OCI-LY7 (cell line): ENCODE measurements around the gene RCOR1. TPM values are rescaled to one million over a fixed set of nuclear protein-coding genes. Genes with fewer than 3 reads are reported as not detected.

Experiments
- BruUV-seq: library from RNA; stranded (reverse); fragments of 400-500 nt; replicated peaks from 2 replicates; lab custom pipeline; 2021; lab: Mats Ljungman, UMichigan
- CTCF ChIA-PET: fragments of 300-600 bp; sonication (Branson Sonifier 250); formaldehyde crosslinking; loops from one replicate; lab custom pipeline; 2022; ENCODE audit warnings: antibody characterized with exemption; ENCODE audit not compliant: unreplicated experiment; lab: Charles Lee
- POLR2A ChIA-PET: fragments of 300-600 bp; sonication (Branson Sonifier 250); formaldehyde crosslinking; loops from one replicate; lab custom pipeline; 2022; ENCODE audit warnings: antibody characterized with exemption; lab: Charles Lee
- DNase-seq: peaks from one replicate; pipeline ENCODE4 v3.0.0-alpha.2; 2015; ENCODE audit warnings: low spot score
- H2AFZ ChIP-seq: fragments of 200-600 bp; sonication (generic), shearing (Covaris generic); 2 replicates; pipeline ENCODE4 v1.6.1; 2014; ENCODE audit warnings: mild to moderate bottlenecking, antibody characterized with exemption, low read length, moderate library complexity
- H3K27ac ChIP-seq: fragments of 200-600 bp; sonication (generic); 2 replicates; pipeline ENCODE4 v1.5.1; 2014; ENCODE audit warnings: mixed run types, low read depth, mild to moderate bottlenecking, moderate library complexity, low read length, inconsistent platforms; ENCODE audit not compliant: poor library complexity, severe bottlenecking
- H3K36me3 ChIP-seq: fragments of 200-600 bp; sonication (generic); 2 replicates; pipeline ENCODE4 v1.6.1; 2014; ENCODE audit warnings: mild to moderate bottlenecking, antibody characterized with exemption, low read length, moderate library complexity, mixed read lengths; ENCODE audit not compliant: insufficient read depth
- H3K4me1 ChIP-seq: fragments of 200-600 bp; sonication (generic); 2 replicates; pipeline ENCODE4 v1.5.1; 2014; ENCODE audit warnings: mild to moderate bottlenecking, low read length; ENCODE audit not compliant: insufficient read depth, poor library complexity, severe bottlenecking
- H3K4me2 ChIP-seq: fragments of 200-600 bp; sonication (generic); 2 replicates; pipeline ENCODE4 v1.6.1; 2014; ENCODE audit warnings: mild to moderate bottlenecking, low read length
- H3K4me3 ChIP-seq: fragments of 200-600 bp; sonication (generic); 2 replicates; pipeline ENCODE4 v1.5.1; 2014; ENCODE audit warnings: mild to moderate bottlenecking, low read depth, low read length; ENCODE audit not compliant: poor library complexity, severe bottlenecking
- H3K79me2 ChIP-seq: fragments of 200-600 bp; sonication (generic); 2 replicates; pipeline ENCODE4 v1.6.1; 2016; ENCODE audit warnings: low read depth, mild to moderate bottlenecking, low read length, moderate library complexity, mixed read lengths; ENCODE audit not compliant: insufficient read depth
- H3K9me2 ChIP-seq: fragments of 200-600 bp; sonication (generic); 2 replicates; pipeline ENCODE4 v1.6.1; 2016; ENCODE audit warnings: mild to moderate bottlenecking, low read length, mixed read lengths; ENCODE audit not compliant: insufficient read depth
- H3K9me3 ChIP-seq: fragments of 200-600 bp; sonication (generic); 2 replicates; pipeline ENCODE4 v1.6.1; 2014; ENCODE audit warnings: mild to moderate bottlenecking, mixed run types, low read length, mixed read lengths
- H4K20me1 ChIP-seq: fragments of 200-600 bp; sonication (generic); 2 replicates; pipeline ENCODE4 v1.6.1; 2014; ENCODE audit warnings: mild to moderate bottlenecking, antibody characterized with exemption, low read length, moderate library complexity, mixed read lengths; ENCODE audit not compliant: insufficient read depth
- CTCF ChIP-seq: fragments of 200-600 bp; sonication (generic); conservative IDR thresholded peaks from 2 replicates; pipeline ENCODE4 v1.5.1; 2014; ENCODE audit warnings: mild to moderate bottlenecking, antibody characterized with exemption, low read length, moderate library complexity, mixed read lengths
- EZH2phosphoT487 ChIP-seq: fragments of 200-600 bp; sonication (generic); IDR thresholded peaks from 2 replicates; pipeline ENCODE4 v1.6.1; 2018; ENCODE audit warnings: low read depth, borderline replicate concordance, mild to moderate bottlenecking, mixed run types, antibody characterized with exemption, low read length, moderate library complexity, mixed read lengths
- intact Hi-C: fragments of 100-400 bp; cut with micrococcal nuclease; formaldehyde crosslinking; loops from one replicate; pipeline ENCODE4 v1.10.0; 2022; ENCODE audit not compliant: unreplicated experiment
- total RNA-seq, 2 experiments: library from RNA; depleted of rRNA in 1 of 2; stranded (reverse); fragments of >200 nt in 1 of 2; shearing (Covaris generic) in 1 of 2; gene quantifications; 2 replicates each; pipeline ENCODE4 v1.2.3, GENCODE V29; 2014 to 2022

RCOR1 gene
- total RNA-seq, 2 experiments from 2014 or later, result 12.1 to 30.2 TPM

GRCh38 chr14:102738373-102739189 is 146.1 kb downstream of the RCOR1 start:
- CTCF ChIA-PET, result interaction anchor here (0.9 kb wide), 1 partner anchor 34 kb away, joined by 3 read pairs; no protein-coding TSS in a partner anchor
- intact Hi-C loops, result no loop called here
- no TSS peak for BruUV-seq

GRCh38 chr14:102739190-102739469 is 146.7 kb downstream of the RCOR1 start:
- Histone ChIP-seq H3K79me2 (no peaks in the 10 kb centered on the region), H3K36me3 (no peaks in the 10 kb centered on the region), H3K4me2 (no peak overlapping the region), H3K9me2 (no peaks in the 10 kb centered on the region), H3K4me1 (no peaks in the 10 kb centered on the region), H3K4me3 (no peak overlapping the region), H4K20me1 (no peaks in the 10 kb centered on the region), H2AFZ (no peak overlapping the region), H3K9me3 (no peaks in the 10 kb centered on the region), H3K27ac (no peak overlapping the region)
- DNase-seq, result no peak
- intact Hi-C loops, result no loop called here
- CTCF ChIA-PET, result no interaction called here
- TF ChIP-seq EZH2phosphoT487, result no peak
- BruUV-seq, result no TSS peak
- POLR2A ChIA-PET, result no interaction called here

More at GRCh38 chr14:102738373-102739189, 146.1 kb downstream of the RCOR1 start:
- Histone ChIP-seq H3K9me3 (no peaks in the 10 kb centered on the region), H3K4me3 (no peak overlapping the region), H3K4me2 (no peak overlapping the region), H3K27ac (no peak overlapping the region), H3K79me2 (no peaks in the 10 kb centered on the region), H4K20me1 (no peaks in the 10 kb centered on the region), H3K4me1 (no peaks in the 10 kb centered on the region), H3K36me3 (no peaks in the 10 kb centered on the region), H2AFZ (no peak overlapping the region), H3K9me2 (no peaks in the 10 kb centered on the region)
- TF ChIP-seq EZH2phosphoT487 (no peak), CTCF (no peak)
- DNase-seq, result no peak
- POLR2A ChIA-PET, result no interaction called here

GRCh38 chr14:102746634-102747438 is 154.4 kb downstream of the RCOR1 start:
- no peak overlapping the region for H2AFZ ChIP-seq
- no TSS peak for BruUV-seq
- H3K4me2 ChIP-seq, result no peak overlapping the region
- POLR2A ChIA-PET, result interaction anchor here (0.6 kb wide), 1 partner anchor 393 kb away, joined by 3 read pairs; no protein-coding TSS in a partner anchor
- no peaks in the 10 kb centered on the region for H3K9me2 ChIP-seq
- no peaks in the 10 kb centered on the region for H3K9me3 ChIP-seq
- no peaks in the 10 kb centered on the region for H3K36me3 ChIP-seq
- H3K4me3 ChIP-seq, result no peak overlapping the region
- H3K4me1 ChIP-seq, result no peaks in the 10 kb centered on the region
- DNase-seq, result no peak
- H4K20me1 ChIP-seq, result no peaks in the 10 kb centered on the region
- CTCF ChIA-PET, result interaction anchor here (0.5 kb wide), 1 partner anchor 47 kb away, joined by 3 read pairs; no protein-coding TSS in a partner anchor
- intact Hi-C loops, result no loop called here
- no peak for TF ChIP-seq EZH2phosphoT487
- no peak for TF ChIP-seq CTCF
- H3K27ac ChIP-seq, result no peak overlapping the region
- H3K79me2 ChIP-seq, result no peaks in the 10 kb centered on the region
